GM21576 (cell line): ENCODE results near the gene PXYLP1.

Experiments used
- ATAC-seq: cut with Tn5 transposase; IDR thresholded peaks from one replicate; pipeline ENCODE4 v1.9.1; 2021; ENCODE audit warnings: mild to moderate bottlenecking, moderate library complexity; ENCODE audit not compliant: unreplicated experiment

The PXYLP1 gene

GRCh38 chr3:141271279-141272030 lies 39.8 kb downstream of the PXYLP1 start:
- ATAC-seq = no peak

- ATAC-seq = no peak
Observed at GRCh38 chr3:141272906-141273662, 41.5 kb downstream of the PXYLP1 start.

- ATAC-seq = no peak
Observed at GRCh38 chr3:141273700-141274410, 42.2 kb downstream of the PXYLP1 start.

GRCh38 chr3:141274411-141275031 lies 42.9 kb downstream of the PXYLP1 start:
- ATAC-seq = no peak

GRCh38 chr3:141275032-141275422 lies 43.4 kb downstream of the PXYLP1 start:
- no peak for ATAC-seq

- ATAC-seq = no peak
Observed at GRCh38 chr3:141275511-141275910, 43.9 kb downstream of the PXYLP1 start.

- no peak for ATAC-seq
Observed at GRCh38 chr3:141275973-141276372, 44.3 kb downstream of the PXYLP1 start.

- no peak for ATAC-seq
Observed at GRCh38 chr3:141276398-141276797, 44.8 kb downstream of the PXYLP1 start.

GRCh38 chr3:141277451-141277850 lies 45.8 kb downstream of the PXYLP1 start:
- no peak for ATAC-seq

- no peak for ATAC-seq
Observed at GRCh38 chr3:141278196-141279076, 46.8 kb downstream of the PXYLP1 start.

GRCh38 chr3:141279077-141279967 lies 47.7 kb downstream of the PXYLP1 start:
- ATAC-seq = peak; percentile 64

GRCh38 chr3:141280086-141280485 lies 48.5 kb downstream of the PXYLP1 start:
- no peak for ATAC-seq

GRCh38 chr3:141280690-141281089 lies 49.1 kb downstream of the PXYLP1 start:
- ATAC-seq = no peak

GRCh38 chr3:141285570-141285969 lies 53.9 kb downstream of the PXYLP1 start:
- no peak for ATAC-seq

GRCh38 chr3:141286856-141287255 lies 55.2 kb downstream of the PXYLP1 start:
- ATAC-seq = no peak

- no peak for ATAC-seq
Observed at GRCh38 chr3:141287326-141287725, 55.7 kb downstream of the PXYLP1 start.

GRCh38 chr3:141288336-141288990 lies 56.8 kb downstream of the PXYLP1 start:
- ATAC-seq = no peak

- ATAC-seq = no peak
Observed at GRCh38 chr3:141289228-141289772, 57.7 kb downstream of the PXYLP1 start.
